Activated CD4-positive, CD25-positive, alpha-beta regulatory T cell treated with anti-CD3 and anti-CD28 coated beads, Interleukin-2, amount 50 U/mL, for 72 hours (primary cell): ENCODE results near the gene KLHDC7B.

Experiments
- DNase-seq: peaks from one replicate; pipeline ENCODE4 v3.0.0; 2021

Gene KLHDC7B

GRCh38 chr22:50574383-50574755, 28.7 kb downstream of the KLHDC7B start:
- no peak for DNase-seq

- no peak for DNase-seq
These were observed 29.8 kb downstream of the KLHDC7B start for GRCh38 chr22:50575426-50575941.

GRCh38 chr22:50576070-50576469, 30.4 kb downstream of the KLHDC7B start:
- no peak for DNase-seq

- no peak for DNase-seq
These were observed 31.4 kb downstream of the KLHDC7B start for GRCh38 chr22:50576806-50577696.

- no peak for DNase-seq
These were observed 31.9 kb downstream of the KLHDC7B start for GRCh38 chr22:50577697-50577986.

- no peak for DNase-seq
These were observed 32.5 kb downstream of the KLHDC7B start, which contains the start of gene CPT1B for GRCh38 chr22:50577987-50578775. CPT1B (minus strand) TSS chr22:50578427; CDS start chr22:50577915, 512 bp downstream.

- DNase-seq, result no peak
These were observed 33.1 kb downstream of the KLHDC7B start for GRCh38 chr22:50578776-50579310.

GRCh38 chr22:50579752-50580151, 34.1 kb downstream of the KLHDC7B start:
- DNase-seq, result no peak

- no peak for DNase-seq
These were observed 35.6 kb downstream of the KLHDC7B start for GRCh38 chr22:50581031-50581949.

GRCh38 chr22:50581950-50582492, 36.3 kb downstream of the KLHDC7B start:
- DNase-seq, result no peak

- peak; percentile 98 for DNase-seq
These were observed 37.0 kb downstream of the KLHDC7B start, which contains the start of gene CHKB for GRCh38 chr22:50582493-50583293. CHKB (minus strand) TSS chr22:50582849; CDS start chr22:50582781, 68 bp downstream.

- no peak for DNase-seq
These were observed 37.7 kb downstream of the KLHDC7B start for GRCh38 chr22:50583294-50583861.

- DNase-seq, result no peak
These were observed 38.7 kb downstream of the KLHDC7B start for GRCh38 chr22:50584106-50585096.

GRCh38 chr22:50585238-50585637, 39.5 kb downstream of the KLHDC7B start:
- no peak for DNase-seq

GRCh38 chr22:50585781-50586180, 40.1 kb downstream of the KLHDC7B start:
- DNase-seq, result no peak

GRCh38 chr22:50586416-50586815, 40.7 kb downstream of the KLHDC7B start:
- DNase-seq, result no peak

GRCh38 chr22:50587407-50587806, 41.7 kb downstream of the KLHDC7B start:
- no peak for DNase-seq

GRCh38 chr22:50595189-50595588, 49.5 kb downstream of the KLHDC7B start:
- DNase-seq, result no peak

GRCh38 chr22:50597097-50597496, 51.4 kb downstream of the KLHDC7B start:
- no peak for DNase-seq
